IMR-90 (cell line): ENCODE results near the gene CYP46A1. TPM values are rescaled to one million over a fixed set of nuclear protein-coding genes. Genes with fewer than 3 reads are reported as not detected.
A peak's percentile ranks its signal among the peaks of the same experiment; 100 is the strongest.

Source experiments
- ATAC-seq: fragments of 200-7000 bp; cut with Tn5 transposase; 2 replicates; pipeline ENCODE4 v1.9.1; 2020; ENCODE audit warnings: low read depth, mild to moderate bottlenecking, moderate library complexity
- BruUV-seq: library from RNA; stranded (reverse); fragments of 400-500 nt; replicated peaks from 2 replicates; lab custom pipeline; 2021; lab: Mats Ljungman, UMichigan
- CTCF ChIA-PET: fragments of 300-600 bp; formaldehyde crosslinking; extraction: SDS; loops from one replicate; lab custom pipeline; 2021; ENCODE audit warnings: antibody characterized with exemption; lab: Yijun Ruan, JAX
- POLR2A ChIA-PET: fragments of 300-600 bp; sonication (Branson Sonifier 250); formaldehyde crosslinking; loops from one replicate; lab custom pipeline; 2022; ENCODE audit warnings: antibody characterized with exemption; ENCODE audit not compliant: unreplicated experiment; lab: Charles Lee
- DNase-seq: peaks from one replicate; pipeline ENCODE4 v3.0.0; 2013
- H2AFZ ChIP-seq: replicated peaks from 2 replicates; pipeline ENCODE3; 2013; ENCODE audit warnings: low read length, mild to moderate bottlenecking; ENCODE audit not compliant: poor library complexity
- H2AK5ac ChIP-seq: 2 replicates; pipeline ENCODE4 v1.6.1; 2013; ENCODE audit warnings: low read depth, low read length, inconsistent platforms
- H2AK9ac ChIP-seq: replicated peaks from 2 replicates; pipeline ENCODE3; 2013; ENCODE audit warnings: mild to moderate bottlenecking, low read depth, low read length, moderate library complexity; ENCODE audit not compliant: poor library complexity
- H2BK120ac ChIP-seq: 2 replicates; pipeline ENCODE4 v1.6.1; 2013; ENCODE audit warnings: low read depth, low read length, inconsistent platforms
- H2BK15ac ChIP-seq: 3 replicates; pipeline ENCODE4 v1.6.1; 2013; ENCODE audit warnings: low read depth, low read length, inconsistent platforms
- H2BK20ac ChIP-seq: 2 replicates; pipeline ENCODE4 v1.6.1; 2013; ENCODE audit warnings: low read depth, mild to moderate bottlenecking, inconsistent platforms, low read length, moderate library complexity
- H2BK5ac ChIP-seq: 2 replicates; pipeline ENCODE4 v1.6.1; 2013; ENCODE audit warnings: mild to moderate bottlenecking, low read depth, low read length, inconsistent platforms; ENCODE audit not compliant: poor library complexity, severe bottlenecking
- H3K14ac ChIP-seq: replicated peaks from 2 replicates; pipeline ENCODE4 v1.6.1; 2013; ENCODE audit warnings: low read depth, low read length, inconsistent platforms
- H3K18ac ChIP-seq: 2 replicates; pipeline ENCODE4 v1.6.1; 2013; ENCODE audit warnings: low read depth, low read length, control low read depth
- H3K23ac ChIP-seq: 2 replicates; pipeline ENCODE4 v1.6.1; 2013; ENCODE audit warnings: low read depth, low read length, inconsistent platforms
- H3K27ac ChIP-seq: 2 replicates; pipeline ENCODE4 v1.5.1; 2013; ENCODE audit warnings: mild to moderate bottlenecking, control low read depth, low read length; ENCODE audit not compliant: insufficient read depth
- H3K27me3 ChIP-seq: 2 replicates; pipeline ENCODE4 v1.6.1; 2013; ENCODE audit warnings: low read length; ENCODE audit not compliant: control insufficient read depth, insufficient read depth
- H3K36me3 ChIP-seq: 2 replicates; pipeline ENCODE4 v1.6.1; 2013; ENCODE audit warnings: low read length, mixed read lengths; ENCODE audit not compliant: control insufficient read depth, insufficient read depth
- H3K4ac ChIP-seq: 2 replicates; pipeline ENCODE4 v1.6.1; 2013; ENCODE audit warnings: low read depth, low read length, inconsistent platforms
- H3K4me1 ChIP-seq: 2 replicates; pipeline ENCODE4 v1.6.1; 2013; ENCODE audit warnings: low read length, mixed read lengths; ENCODE audit not compliant: control insufficient read depth, insufficient read depth
- H3K4me2 ChIP-seq: 2 replicates; pipeline ENCODE4 v1.6.1; 2013; ENCODE audit warnings: low read depth, mild to moderate bottlenecking, control low read depth, low read length, moderate library complexity
- H3K4me3 ChIP-seq: 2 replicates; pipeline ENCODE4 v1.5.1; 2013; ENCODE audit warnings: low read depth, mild to moderate bottlenecking, control low read depth, low read length, moderate library complexity; ENCODE audit not compliant: insufficient read depth
- H3K56ac ChIP-seq: 2 replicates; pipeline ENCODE4 v1.6.1; 2013; ENCODE audit warnings: low read length, inconsistent platforms; ENCODE audit not compliant: insufficient read depth; ENCODE audit errors: extremely low read depth
- H3K79me1 ChIP-seq, 2 experiments: 2 replicates each; pipeline ENCODE4 v1.6.1; 2013; ENCODE audit warnings: low read length in 2 of 2, inconsistent platforms in 1 of 2, low read depth in 1 of 2
- H3K9ac ChIP-seq: 2 replicates; pipeline ENCODE4 v1.6.1; 2013; ENCODE audit warnings: low read depth, low read length, control low read depth
- H3K9me1 ChIP-seq: 2 replicates; pipeline ENCODE4 v1.6.1; 2013; ENCODE audit warnings: low read length, inconsistent platforms; ENCODE audit not compliant: insufficient read depth
- H3K9me3 ChIP-seq: 2 replicates; pipeline ENCODE4 v1.6.1; 2013; ENCODE audit warnings: low read length; ENCODE audit not compliant: control insufficient read depth, insufficient read depth
- H4K20me1 ChIP-seq: 2 replicates; pipeline ENCODE4 v1.6.1; 2013; ENCODE audit warnings: low read length, inconsistent platforms; ENCODE audit not compliant: insufficient read depth
- H4K5ac ChIP-seq: 2 replicates; pipeline ENCODE4 v1.6.1; 2013; ENCODE audit warnings: mild to moderate bottlenecking, low read depth, low read length, control low read depth
- H4K8ac ChIP-seq, 2 experiments: 2 replicates each; pipeline ENCODE4 v1.6.1; 2013; ENCODE audit warnings: low read depth in 2 of 2, low read length in 2 of 2, control low read depth in 1 of 2, inconsistent platforms in 1 of 2
- H4K91ac ChIP-seq: 2 replicates; pipeline ENCODE4 v1.6.1; 2013; ENCODE audit warnings: low read depth, low read length, inconsistent platforms; ENCODE audit not compliant: insufficient read depth
- CHD1 ChIP-seq: IDR thresholded peaks from 2 replicates; pipeline ENCODE4 v1.6.1; 2012; ENCODE audit warnings: low read depth, low read length, improper control_type of control experiment
- FOS ChIP-seq: fragments of 150-350 bp; IDR thresholded peaks from 2 replicates; pipeline ENCODE4 v1.6.1; 2016; ENCODE audit warnings: low read depth, low read length
- MXI1 ChIP-seq: IDR thresholded peaks from 2 replicates; pipeline ENCODE4 v1.6.1; 2012; ENCODE audit warnings: low read depth, mild to moderate bottlenecking, low read length, moderate library complexity, borderline replicate concordance
- POLR2A ChIP-seq: IDR thresholded peaks from 2 replicates; pipeline ENCODE4 v1.6.1; 2012; ENCODE audit warnings: mild to moderate bottlenecking, low read depth, low read length
- RAD21 ChIP-seq: IDR thresholded peaks from 2 replicates; pipeline ENCODE4 v1.6.1; 2012; ENCODE audit warnings: low read length, improper control_type of control experiment
- RFX5 ChIP-seq: IDR thresholded peaks from 2 replicates; pipeline ENCODE4 v1.8.0; 2012; ENCODE audit warnings: low read depth, mild to moderate bottlenecking, low read length, moderate library complexity
- WGBS, 2 experiments: methylation state at CpG; one replicate each; pipeline versions ENCODE4 v1.1.5 to v1.1.7; 2013; ENCODE audit warnings: missing lambda C conversion rate in 2 of 2; ENCODE audit not compliant: insufficient read length in 1 of 2; ENCODE audit errors: extremely low coverage in 2 of 2; 5-methylcytosine and 5-hydroxymethylcytosine counted together
- dilution Hi-C: fragments of 300-500 bp; cut with HindIII; formaldehyde crosslinking; loops from one replicate; pipeline ENCODE4 v1.14.3; 2018; ENCODE audit warnings: low sequenced_read_pairs; ENCODE audit not compliant: unreplicated experiment
- in situ Hi-C: fragments of 300-500 bp; cut with MboI; formaldehyde crosslinking; loops from 3 replicates; pipeline ENCODE4 v1.14.3; 2019; ENCODE audit warnings: low sequenced_read_pairs, inconsistent platforms, mixed read lengths
- intact Hi-C: fragments of 100-400 bp; cut with micrococcal nuclease; formaldehyde crosslinking; loops from 2 replicates; pipeline ENCODE4 v1.10.0; 2022
- polyA plus RNA-seq, 3 experiments: library from polyadenylated mRNA; depleted of rRNA; stranded (reverse); fragments of >200 nt; gene quantifications; 2 replicates each; pipeline ENCODE4 v1.2.3, GENCODE V29; 2012; ENCODE audit warnings: low replicate concordance in 1 of 3
- total RNA-seq: library from RNA; depleted of rRNA; stranded (reverse); fragments of >200 nt; gene quantifications from 2 replicates; pipeline ENCODE4 v1.2.3, GENCODE V29; 2012

Gene CYP46A1
- total and polyA plus RNA-seq, 2 of the 4 experiments (the other 2 are of a cell fraction), result 0.18 to 0.31 TPM

DNA sequence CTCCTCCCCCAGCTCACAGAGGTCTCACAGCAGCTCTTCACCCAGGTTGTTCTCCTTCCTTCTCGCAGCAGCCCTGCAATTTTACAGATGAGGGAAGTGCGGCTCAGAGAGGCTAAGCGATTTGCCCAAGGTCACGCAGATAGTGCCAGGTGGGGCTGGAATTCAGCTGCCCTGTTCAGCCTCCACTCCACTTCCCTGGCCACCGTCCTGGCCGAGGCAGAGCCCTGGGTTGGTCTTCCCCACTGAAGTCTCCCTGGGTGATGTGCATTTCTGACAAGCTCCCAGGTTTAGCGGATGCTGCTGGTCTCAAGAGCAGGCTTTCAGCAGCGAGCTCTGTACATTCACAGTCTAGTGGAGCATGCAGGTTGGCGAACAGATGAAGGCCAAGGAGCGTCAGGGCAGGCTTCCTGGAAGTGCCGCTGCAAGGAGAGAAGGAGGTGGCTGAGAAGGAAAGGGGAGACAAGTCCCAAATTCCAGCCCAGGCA is 80.2 kb downstream of the CYP46A1 start:
- no peak overlapping the region for H2BK5ac ChIP-seq
- dilution Hi-C loops, result no loop called here
- H3K18ac ChIP-seq, result no peak overlapping the region
- no peak overlapping the region for H3K14ac ChIP-seq
- peak overlapping the region; percentile 8; the same call in 1 of the 2 replicates for H2AK5ac ChIP-seq
- H3K27ac ChIP-seq, result no peak overlapping the region
- no peak overlapping the region; the same call in 2 of the 3 replicates for H2BK15ac ChIP-seq
- in situ Hi-C loops, result no loop called here
- CTCF ChIA-PET, result no interaction called here
- no peak for DNase-seq
- H2BK120ac ChIP-seq, result no peak overlapping the region
- 92% methylated on average over 8 of the region's 11 CpGs; no CpG with 5 or more reads in 1 of the 2 experiments for WGBS, 2 experiments
- no peaks in the 10 kb centered on the region for H4K20me1 ChIP-seq
- no peak overlapping the region for H3K4me3 ChIP-seq
- H3K56ac ChIP-seq, result no peak overlapping the region
- no peak overlapping the region for H4K8ac ChIP-seq
- peaks cover 7% of the 10 kb centered on the region; the same call in 1 of the 2 replicates for H3K4me1 ChIP-seq
- H3K4me2 ChIP-seq, result no peak overlapping the region
- POLR2A ChIA-PET, result interaction anchor here (0.6 kb wide), 1 partner anchor 32 kb away, joined by 4 read pairs; no protein-coding TSS in a partner anchor
- no peaks in the 10 kb centered on the region for H3K79me1 ChIP-seq
- peak overlapping the region; percentile 36 for H2AK9ac ChIP-seq
- no peak for ATAC-seq
- TF ChIP-seq MXI1 (no peak), RFX5 (no peak), CHD1 (no peak), FOS (no peak), POLR2A (no peak), RAD21 (no peak)
- no peaks in the 10 kb centered on the region for H3K9me3 ChIP-seq
- H3K36me3 ChIP-seq, result no peaks in the 10 kb centered on the region
- no peak overlapping the region for H4K5ac ChIP-seq
- BruUV-seq, result no TSS peak
- H3K9ac ChIP-seq, result no peak overlapping the region
- no peaks in the 10 kb centered on the region; the same call in 1 of the 2 replicates for H3K9me1 ChIP-seq
- intact Hi-C loops, result no loop called here
- no peaks in the 10 kb centered on the region for H3K27me3 ChIP-seq
- peak overlapping the region; percentile 47 for H2AFZ ChIP-seq
- peak overlapping the region; percentile 19; the same call in 1 of the 2 replicates for H4K91ac ChIP-seq
- H2BK20ac ChIP-seq, result no peak overlapping the region
- H3K4ac ChIP-seq, result peak overlapping the region; percentile 47; the same call in 1 of the 2 replicates
- H3K23ac ChIP-seq, result no peak overlapping the region; the same call in 1 of the 2 replicates
